Measurements from ENCODE around the gene CBLB. TPM values are rescaled to one million over a fixed set of nuclear protein-coding genes. Genes with fewer than 3 reads are reported as not detected.

CBLB gene
- total RNA-seq, 1 experiment from 2014 or later, result 19.7 TPM

DNA sequence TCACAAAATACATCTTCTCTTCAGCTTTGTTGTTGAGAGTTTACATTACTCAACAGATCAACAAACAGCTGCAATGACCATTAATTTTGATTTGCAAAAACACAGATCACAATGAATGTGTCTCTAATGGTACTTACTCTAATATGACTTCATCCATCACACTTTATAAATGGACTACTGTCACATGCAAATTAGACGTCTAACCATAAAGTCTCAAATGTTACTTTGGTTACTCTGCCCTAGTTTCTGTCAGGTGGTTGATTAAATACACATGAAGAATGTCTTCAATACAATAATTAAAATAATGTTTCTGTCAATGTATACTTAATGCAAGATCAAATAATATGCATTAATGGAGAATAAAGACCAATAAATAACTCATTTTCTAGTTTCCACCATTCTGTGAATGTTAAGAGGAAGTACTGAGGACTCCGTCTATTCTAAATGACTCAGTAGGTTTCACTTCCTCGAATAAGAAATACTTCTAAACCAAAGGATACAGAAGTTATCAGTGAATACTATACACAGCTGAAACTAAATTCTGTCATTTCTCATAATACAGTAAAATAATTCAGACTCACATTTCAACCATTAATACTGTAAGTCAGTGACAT, 145.8 kb downstream of the CBLB start:
- no peaks in the 10 kb centered on the region for H3K27me3 Mint-ChIP-seq (ENCODE audit: insufficient read depth, unreplicated experiment)
- CTCF ChIA-PET, result interaction anchor here (1.0 kb wide), 1 partner anchor 8 kb away, joined by 3 read pairs; no protein-coding TSS in a partner anchor
- TF ChIP-seq, protein P1, sequence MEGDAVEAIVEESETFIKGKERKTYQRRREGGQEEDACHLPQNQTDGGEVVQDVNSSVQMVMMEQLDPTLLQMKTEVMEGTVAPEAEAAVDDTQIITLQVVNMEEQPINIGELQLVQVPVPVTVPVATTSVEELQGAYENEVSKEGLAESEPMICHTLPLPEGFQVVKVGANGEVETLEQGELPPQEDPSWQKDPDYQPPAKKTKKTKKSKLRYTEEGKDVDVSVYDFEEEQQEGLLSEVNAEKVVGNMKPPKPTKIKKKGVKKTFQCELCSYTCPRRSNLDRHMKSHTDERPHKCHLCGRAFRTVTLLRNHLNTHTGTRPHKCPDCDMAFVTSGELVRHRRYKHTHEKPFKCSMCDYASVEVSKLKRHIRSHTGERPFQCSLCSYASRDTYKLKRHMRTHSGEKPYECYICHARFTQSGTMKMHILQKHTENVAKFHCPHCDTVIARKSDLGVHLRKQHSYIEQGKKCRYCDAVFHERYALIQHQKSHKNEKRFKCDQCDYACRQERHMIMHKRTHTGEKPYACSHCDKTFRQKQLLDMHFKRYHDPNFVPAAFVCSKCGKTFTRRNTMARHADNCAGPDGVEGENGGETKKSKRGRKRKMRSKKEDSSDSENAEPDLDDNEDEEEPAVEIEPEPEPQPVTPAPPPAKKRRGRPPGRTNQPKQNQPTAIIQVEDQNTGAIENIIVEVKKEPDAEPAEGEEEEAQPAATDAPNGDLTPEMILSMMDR (IDR thresholded peaks at IDR 0.05; ENCODE audit: unreplicated experiment), result no peak
- H3K27ac Mint-ChIP-seq (ENCODE audit: low read depth, unreplicated experiment), result no peak overlapping the region
- no peak overlapping the region for H3K4me3 Mint-ChIP-seq (ENCODE audit: unreplicated experiment)
- POLR2A ChIA-PET, result no interaction called here
- no peaks in the 10 kb centered on the region for H3K4me1 Mint-ChIP-seq (ENCODE audit: insufficient read depth, unreplicated experiment)
- peaks cover 6% of the 10 kb centered on the region for H3K9me3 Mint-ChIP-seq (ENCODE audit: unreplicated experiment)
- peaks cover 20% of the 10 kb centered on the region for H3K36me3 Mint-ChIP-seq (ENCODE audit: insufficient read depth, unreplicated experiment)
- intact Hi-C loops (cut with micrococcal nuclease), result no loop called here
- BruUV-seq (replicated peaks), result no TSS peak
- DNase-seq (ENCODE audit: unreplicated experiment), result no peak

GRCh38 chr3:105719791-105720190, 149.0 kb downstream of the CBLB start:
- no peak overlapping the region for H3K27ac Mint-ChIP-seq (ENCODE audit: low read depth, unreplicated experiment)
- no peak overlapping the region for H3K4me3 Mint-ChIP-seq (ENCODE audit: unreplicated experiment)
- H3K27me3 Mint-ChIP-seq (ENCODE audit: insufficient read depth, unreplicated experiment), result no peaks in the 10 kb centered on the region
- H3K4me1 Mint-ChIP-seq (ENCODE audit: insufficient read depth, unreplicated experiment), result no peaks in the 10 kb centered on the region
- CTCF ChIA-PET, result interaction anchor here (0.7 kb wide), 1 partner anchor 27 kb away, joined by 3 read pairs; no protein-coding TSS in a partner anchor
- intact Hi-C loops (cut with micrococcal nuclease), result loop anchor here (10.0 kb wide), 1 partner anchor 145 kb away; the partner anchor contains the start of gene CBLB
- peak; percentile 21 for DNase-seq (ENCODE audit: unreplicated experiment)
- BruUV-seq (replicated peaks), result no TSS peak
- POLR2A ChIA-PET, result no interaction called here
- H3K36me3 Mint-ChIP-seq (ENCODE audit: insufficient read depth, unreplicated experiment), result peaks cover 14% of the 10 kb centered on the region
- TF ChIP-seq, protein P1 (IDR thresholded peaks at IDR 0.05; ENCODE audit: unreplicated experiment), result no peak
- no peaks in the 10 kb centered on the region for H3K9me3 Mint-ChIP-seq (ENCODE audit: unreplicated experiment)

GRCh38 chr3:105715372-105715771, 153.4 kb downstream of the CBLB start:
- intact Hi-C loops (cut with micrococcal nuclease), result loop anchor here (10.0 kb wide), 1 partner anchor 149 kb away; the partner anchor contains the start of gene CBLB
- no TSS peak for BruUV-seq (replicated peaks)
- TF ChIP-seq, protein P1 (IDR thresholded peaks at IDR 0.05; ENCODE audit: unreplicated experiment), result no peak
- ChIA-PET CTCF (no interaction called here), POLR2A (no interaction called here)
- H3K4me1 Mint-ChIP-seq (ENCODE audit: insufficient read depth, unreplicated experiment), result no peaks in the 10 kb centered on the region
- peaks cover 14% of the 10 kb centered on the region for H3K36me3 Mint-ChIP-seq (ENCODE audit: insufficient read depth, unreplicated experiment)
- H3K27ac Mint-ChIP-seq (ENCODE audit: low read depth, unreplicated experiment), result no peak overlapping the region
- no peaks in the 10 kb centered on the region for H3K27me3 Mint-ChIP-seq (ENCODE audit: insufficient read depth, unreplicated experiment)
- no peaks in the 10 kb centered on the region for H3K9me3 Mint-ChIP-seq (ENCODE audit: unreplicated experiment)
- DNase-seq (ENCODE audit: unreplicated experiment), result peak; percentile 62
- H3K4me3 Mint-ChIP-seq (ENCODE audit: unreplicated experiment), result no peak overlapping the region

DNA sequence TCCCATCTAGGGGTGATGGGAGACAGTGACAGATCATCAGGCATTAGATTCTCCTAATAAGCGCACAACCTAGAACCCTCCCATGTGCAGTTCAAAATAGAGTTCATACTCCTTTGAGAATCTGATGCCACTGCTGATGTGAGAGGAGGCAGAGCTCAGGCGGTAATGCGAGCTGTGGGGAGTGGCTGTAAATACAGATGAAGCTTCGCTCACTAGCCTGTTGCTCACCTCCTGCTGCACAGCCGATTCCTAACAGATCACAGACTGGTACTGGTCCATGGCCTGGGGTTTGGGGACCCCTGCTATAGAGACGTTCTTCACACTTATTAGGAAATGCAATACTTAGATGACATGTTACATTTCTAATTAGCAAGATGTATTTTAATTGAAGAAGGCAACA, 154.4 kb downstream of the CBLB start:
- POLR2A ChIA-PET, result no interaction called here
- BruUV-seq (replicated peaks), result no TSS peak
- intact Hi-C loops (cut with micrococcal nuclease), result loop anchor here (10.0 kb wide), 1 partner anchor 150 kb away; the partner anchor contains the start of gene CBLB
- no peak for DNase-seq (ENCODE audit: unreplicated experiment)
- CTCF ChIA-PET, result interaction anchor here (0.6 to 0.7 kb wide), 2 partner anchors 9 to 715 kb away, joined by 3 to 6 read pairs; no protein-coding TSS in a partner anchor
- no peaks in the 10 kb centered on the region for H3K27me3 Mint-ChIP-seq (ENCODE audit: insufficient read depth, unreplicated experiment)
- H3K9me3 Mint-ChIP-seq (ENCODE audit: unreplicated experiment), result no peaks in the 10 kb centered on the region
- H3K4me1 Mint-ChIP-seq (ENCODE audit: insufficient read depth, unreplicated experiment), result no peaks in the 10 kb centered on the region
- no peak overlapping the region for H3K27ac Mint-ChIP-seq (ENCODE audit: low read depth, unreplicated experiment)
- no peak overlapping the region for H3K4me3 Mint-ChIP-seq (ENCODE audit: unreplicated experiment)
- H3K36me3 Mint-ChIP-seq (ENCODE audit: insufficient read depth, unreplicated experiment), result peaks cover 14% of the 10 kb centered on the region
- TF ChIP-seq, protein P1 (IDR thresholded peaks at IDR 0.05; ENCODE audit: unreplicated experiment), result no peak
